GM10248 (cell line): ENCODE results near the gene ROBO1.

ENCODE experiments used
- CTCF ChIA-PET: fragments of 300-600 bp; sonication (Branson Sonifier 250); formaldehyde crosslinking; extraction: SDS; loops from one replicate; lab custom pipeline; 2021; ENCODE audit warnings: antibody characterized with exemption; lab: Yijun Ruan, JAX
- POLR2A ChIA-PET: fragments of 350-650 bp; sonication (Branson Sonifier 250); formaldehyde crosslinking; extraction: SDS; loops from one replicate; lab custom pipeline; 2020; ENCODE audit warnings: antibody characterized with exemption; lab: Yijun Ruan, JAX
- DNase-seq: peaks from one replicate; pipeline ENCODE4 v3.0.0; 2012; ENCODE audit errors: extremely low spot score
- CTCF ChIP-seq: IDR thresholded peaks from 2 replicates; pipeline ENCODE4 v1.5.1; 2012; ENCODE audit warnings: mild to moderate bottlenecking, low read depth; ENCODE audit errors: extremely low read depth, missing control alignments, control extremely low read depth

ROBO1 gene

DNA sequence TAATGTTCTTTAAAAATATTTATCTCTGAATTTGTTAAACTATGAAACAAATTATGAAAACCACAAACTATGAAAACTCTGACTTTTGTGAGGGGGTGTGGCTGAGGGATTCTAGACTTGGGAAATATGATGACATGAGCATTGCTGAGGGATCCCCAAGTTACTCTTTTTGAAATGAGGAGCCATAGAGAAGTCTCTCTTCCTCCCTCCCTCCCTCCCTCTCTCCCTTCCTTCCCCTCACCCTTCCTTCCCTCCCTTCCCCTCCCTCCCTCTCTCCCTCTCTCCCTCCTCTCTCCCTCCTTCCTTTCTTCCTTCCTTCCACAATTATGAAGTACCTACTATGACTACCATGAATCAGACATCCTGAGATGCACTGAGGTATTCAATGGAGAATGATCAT lies 673.1 kb downstream of the ROBO1 start:
- ChIA-PET CTCF (interaction anchor here (1.2 kb wide), 1 partner anchor 8 kb away, joined by 5 read pairs; no protein-coding TSS in a partner anchor), POLR2A (no interaction called here)
- no peak for TF ChIP-seq CTCF
- no peak for DNase-seq

DNA sequence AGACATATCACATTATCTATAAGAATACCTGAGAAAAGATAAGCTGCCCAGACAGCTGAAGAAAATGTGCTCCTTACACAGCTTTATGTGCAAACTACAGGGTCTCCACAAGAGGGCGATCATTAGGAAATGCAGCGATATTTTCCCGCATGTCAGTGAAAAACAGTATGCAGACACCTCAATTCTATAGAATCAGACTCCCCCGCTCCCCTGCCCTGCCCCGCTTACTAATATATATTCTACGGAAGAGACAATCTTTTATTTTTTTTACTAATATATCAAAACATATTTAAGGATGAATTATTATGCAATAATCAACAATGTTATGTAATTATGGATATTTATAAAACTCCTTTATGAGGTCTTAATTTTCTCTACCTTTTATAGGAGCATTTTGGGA lies 681.3 kb downstream of the ROBO1 start:
- peak; percentile 29 for DNase-seq
- peak; percentile 86 for TF ChIP-seq CTCF
- POLR2A ChIA-PET = no interaction called here
- CTCF ChIA-PET = interaction anchor here (0.5 to 3.1 kb wide), 18 partner anchors 9 to 425 kb away, joined by 3 to 30 read pairs (median 4); no protein-coding TSS in a partner anchor

GRCh38 chr3:79085171-79085570 lies 682.6 kb downstream of the ROBO1 start:
- no peak for TF ChIP-seq CTCF

GRCh38 chr3:79081335-79081734 lies 686.5 kb downstream of the ROBO1 start:
- no peak for TF ChIP-seq CTCF
- CTCF ChIA-PET = no interaction called here
- no peak for DNase-seq
- POLR2A ChIA-PET = no interaction called here

More at GRCh38 chr3:79085171-79085570, 682.6 kb downstream of the ROBO1 start:
- POLR2A ChIA-PET = no interaction called here
- CTCF ChIA-PET = interaction anchor here (0.6 to 3.1 kb wide), 5 partner anchors 16 to 414 kb away, joined by 3 to 30 read pairs (median 10); no protein-coding TSS in a partner anchor
- DNase-seq = no peak

- TF ChIP-seq CTCF = no peak
- CTCF ChIA-PET = interaction anchor here (0.9 to 2.3 kb wide), 2 partner anchors 12 to 287 kb away, joined by 3 to 8 read pairs; no protein-coding TSS in a partner anchor
Observed at GRCh38 chr3:79074558-79074957, 693.2 kb downstream of the ROBO1 start.

DNA sequence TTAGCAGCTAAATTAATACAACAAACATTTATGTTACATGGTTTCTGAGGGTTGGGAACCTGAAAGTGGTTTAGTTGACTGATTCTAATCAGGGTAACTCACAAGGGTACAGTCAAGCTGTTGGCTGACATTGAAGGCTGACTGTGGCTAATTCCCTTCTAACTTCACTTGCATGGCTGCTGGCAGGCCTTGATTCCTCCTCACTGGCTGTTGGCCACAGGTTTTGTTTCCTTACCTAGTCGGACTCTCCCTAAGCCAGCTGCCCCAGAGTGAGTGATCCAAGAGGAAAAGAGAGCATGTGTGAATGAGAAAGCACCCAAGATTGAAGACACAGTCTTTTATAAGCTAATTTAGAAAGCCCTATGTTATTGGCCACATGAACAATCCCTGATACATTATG lies 700.1 kb downstream of the ROBO1 start:
- no peak for DNase-seq
- ChIA-PET POLR2A (no interaction called here), CTCF (no interaction called here)
- no peak for TF ChIP-seq CTCF

More at GRCh38 chr3:79074558-79074957, 693.2 kb downstream of the ROBO1 start:
- no peak for DNase-seq
- POLR2A ChIA-PET = no interaction called here

- DNase-seq = no peak
- POLR2A ChIA-PET = no interaction called here
- CTCF ChIA-PET = no interaction called here
- TF ChIP-seq CTCF = no peak
Observed at GRCh38 chr3:79066481-79066880, 701.3 kb downstream of the ROBO1 start.
